HL-60 (cell line): ENCODE measurements around the gene RERE.

ENCODE experiments used
- DNase-seq, 2 experiments: peaks; one replicate each; pipeline ENCODE4 v3.0.0-alpha.2; 2010 to 2020; ENCODE audit warnings: low read depth in 1 of 2, low spot score in 1 of 2
- H3K27ac ChIP-seq: fragments of 250-450 bp; sonication (Bioruptor Pico); replicated peaks from 2 replicates; pipeline ENCODE4 v1.5.1; 2020; ENCODE audit warnings: mild to moderate bottlenecking, moderate library complexity
- H3K27me3 ChIP-seq: fragments of 250-450 bp; sonication (Bioruptor Pico); 2 replicates; pipeline ENCODE4 v1.5.1; 2021; ENCODE audit warnings: mild to moderate bottlenecking, moderate library complexity; ENCODE audit not compliant: insufficient read depth, poor library complexity, severe bottlenecking
- H3K4me3 ChIP-seq: replicated peaks from 2 replicates; pipeline ENCODE4 v1.5.1; 2011; ENCODE audit warnings: mild to moderate bottlenecking, control low read depth, low read length; ENCODE audit not compliant: insufficient read depth
- CTCF ChIP-seq: IDR thresholded peaks from one replicate; pipeline ENCODE4 v1.5.1; 2011; ENCODE audit warnings: low read length, control low read depth, inconsistent platforms; ENCODE audit not compliant: insufficient read depth
- GABPA ChIP-seq: IDR thresholded peaks from 2 replicates; pipeline ENCODE4 v1.6.1; 2012; ENCODE audit warnings: low read depth
- POLR2AphosphoS5 ChIP-seq: IDR thresholded peaks from 2 replicates; pipeline ENCODE4 v1.6.1; 2012; ENCODE audit warnings: low read depth
- SPI1 ChIP-seq: IDR thresholded peaks from 2 replicates; pipeline ENCODE4 v1.6.1; 2012; ENCODE audit warnings: low read depth, mild to moderate bottlenecking, borderline replicate concordance
- TF ChIP-seq, protein P1 (sequence below): IDR thresholded peaks from 2 replicates; pipeline ENCODE4 v1.6.1; 2012; ENCODE audit warnings: low read depth; ENCODE audit not compliant: insufficient replicate concordance

Gene RERE

DNA sequence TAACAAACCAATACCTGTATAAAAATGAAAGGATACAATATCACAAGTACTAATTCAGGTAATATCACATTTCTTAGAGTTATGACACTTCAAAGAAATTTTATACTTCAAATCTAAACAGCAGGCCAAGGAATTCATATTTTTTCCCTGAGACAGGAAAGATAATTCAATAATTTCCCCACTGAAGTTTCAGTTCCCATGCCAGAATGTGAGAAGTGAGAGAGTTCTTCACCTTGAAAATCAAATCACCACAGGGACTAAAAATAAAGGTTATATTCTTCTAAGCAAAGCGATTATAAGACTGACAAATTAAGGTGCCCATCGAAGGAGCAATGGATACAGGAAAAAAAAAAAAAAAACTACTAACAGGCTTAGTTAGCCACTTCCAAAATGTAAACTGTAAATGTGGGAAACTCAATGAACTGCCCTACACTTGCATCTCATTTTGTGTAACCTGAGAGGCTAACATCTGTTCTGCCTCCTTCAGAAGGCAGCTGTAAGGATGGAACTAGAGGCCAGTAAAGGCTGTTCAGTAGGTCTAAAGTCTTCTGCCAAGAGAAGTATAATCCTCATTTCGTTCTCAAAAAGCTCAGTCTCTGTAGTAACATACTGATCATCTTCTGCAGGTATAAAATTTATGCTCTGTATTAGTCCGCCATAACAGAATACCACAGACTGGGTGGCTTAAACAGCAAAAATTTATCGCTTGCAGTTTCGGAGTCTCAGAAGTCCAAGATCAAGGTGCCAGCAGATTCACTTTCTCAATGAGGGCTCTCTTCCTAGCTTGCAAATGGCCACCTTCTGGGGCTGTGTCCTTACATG, 127.8 kb downstream of the RERE start:
- no peak for TF ChIP-seq POLR2AphosphoS5
- no peak for TF ChIP-seq GABPA
- no peak for TF ChIP-seq CTCF
- no peak for TF ChIP-seq SPI1
- TF ChIP-seq, protein P1, sequence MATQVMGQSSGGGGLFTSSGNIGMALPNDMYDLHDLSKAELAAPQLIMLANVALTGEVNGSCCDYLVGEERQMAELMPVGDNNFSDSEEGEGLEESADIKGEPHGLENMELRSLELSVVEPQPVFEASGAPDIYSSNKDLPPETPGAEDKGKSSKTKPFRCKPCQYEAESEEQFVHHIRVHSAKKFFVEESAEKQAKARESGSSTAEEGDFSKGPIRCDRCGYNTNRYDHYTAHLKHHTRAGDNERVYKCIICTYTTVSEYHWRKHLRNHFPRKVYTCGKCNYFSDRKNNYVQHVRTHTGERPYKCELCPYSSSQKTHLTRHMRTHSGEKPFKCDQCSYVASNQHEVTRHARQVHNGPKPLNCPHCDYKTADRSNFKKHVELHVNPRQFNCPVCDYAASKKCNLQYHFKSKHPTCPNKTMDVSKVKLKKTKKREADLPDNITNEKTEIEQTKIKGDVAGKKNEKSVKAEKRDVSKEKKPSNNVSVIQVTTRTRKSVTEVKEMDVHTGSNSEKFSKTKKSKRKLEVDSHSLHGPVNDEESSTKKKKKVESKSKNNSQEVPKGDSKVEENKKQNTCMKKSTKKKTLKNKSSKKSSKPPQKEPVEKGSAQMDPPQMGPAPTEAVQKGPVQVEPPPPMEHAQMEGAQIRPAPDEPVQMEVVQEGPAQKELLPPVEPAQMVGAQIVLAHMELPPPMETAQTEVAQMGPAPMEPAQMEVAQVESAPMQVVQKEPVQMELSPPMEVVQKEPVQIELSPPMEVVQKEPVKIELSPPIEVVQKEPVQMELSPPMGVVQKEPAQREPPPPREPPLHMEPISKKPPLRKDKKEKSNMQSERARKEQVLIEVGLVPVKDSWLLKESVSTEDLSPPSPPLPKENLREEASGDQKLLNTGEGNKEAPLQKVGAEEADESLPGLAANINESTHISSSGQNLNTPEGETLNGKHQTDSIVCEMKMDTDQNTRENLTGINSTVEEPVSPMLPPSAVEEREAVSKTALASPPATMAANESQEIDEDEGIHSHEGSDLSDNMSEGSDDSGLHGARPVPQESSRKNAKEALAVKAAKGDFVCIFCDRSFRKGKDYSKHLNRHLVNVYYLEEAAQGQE, result no peak
- Histone ChIP-seq H3K27ac (no peak overlapping the region), H3K4me3 (no peak overlapping the region), H3K27me3 (no peaks in the 10 kb centered on the region)
- DNase-seq, result no peak

DNA sequence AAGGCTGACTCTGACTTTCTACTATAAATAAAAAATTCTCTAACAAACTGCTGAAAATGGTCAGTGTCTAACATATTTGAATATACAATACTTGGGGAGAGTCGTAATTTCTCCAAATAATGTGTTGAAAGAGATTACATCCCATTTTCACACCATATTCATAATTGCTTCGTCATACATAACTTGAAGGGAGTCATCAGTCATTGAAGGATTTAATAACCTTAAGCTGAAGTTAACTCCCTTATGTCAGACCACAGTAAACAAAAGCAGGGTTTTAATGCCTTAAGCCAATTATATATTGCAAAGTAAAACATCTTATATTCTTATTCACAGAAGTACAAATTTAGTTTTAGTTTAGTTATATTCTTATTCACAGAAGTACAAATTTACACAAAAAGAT, 129.9 kb downstream of the RERE start:
- TF ChIP-seq GABPA, result no peak
- no peak for TF ChIP-seq POLR2AphosphoS5
- TF ChIP-seq, protein P1, result no peak
- TF ChIP-seq CTCF, result no peak
- no peak for TF ChIP-seq SPI1
- no peak overlapping the region for H3K4me3 ChIP-seq
- H3K27me3 ChIP-seq, result no peaks in the 10 kb centered on the region
- no peak overlapping the region for H3K27ac ChIP-seq
- DNase-seq, result no peak

GRCh38 chr1:8687039-8687438, 130.4 kb downstream of the RERE start:
- H3K4me3 ChIP-seq, result no peak overlapping the region
- H3K27me3 ChIP-seq, result no peaks in the 10 kb centered on the region
- TF ChIP-seq SPI1, result no peak
- TF ChIP-seq GABPA, result no peak
- TF ChIP-seq CTCF, result no peak
- TF ChIP-seq, protein P1, result no peak
- TF ChIP-seq POLR2AphosphoS5, result no peak
- H3K27ac ChIP-seq, result no peak overlapping the region
- DNase-seq, result no peak
